ENCODE results near the gene ANKRD28.

- TF ChIP-seq CTCF (IDR thresholded peaks at IDR 0.05) (no peak), EP300 (IDR thresholded peaks at IDR 0.05) (no peak)
Observed at GRCh38 chr3:15694628-15695027, 103.2 kb downstream of the ANKRD28 start.

Data from ovary (tissue), 3 donors.